ENCODE data around the gene GYS2.

DNA sequence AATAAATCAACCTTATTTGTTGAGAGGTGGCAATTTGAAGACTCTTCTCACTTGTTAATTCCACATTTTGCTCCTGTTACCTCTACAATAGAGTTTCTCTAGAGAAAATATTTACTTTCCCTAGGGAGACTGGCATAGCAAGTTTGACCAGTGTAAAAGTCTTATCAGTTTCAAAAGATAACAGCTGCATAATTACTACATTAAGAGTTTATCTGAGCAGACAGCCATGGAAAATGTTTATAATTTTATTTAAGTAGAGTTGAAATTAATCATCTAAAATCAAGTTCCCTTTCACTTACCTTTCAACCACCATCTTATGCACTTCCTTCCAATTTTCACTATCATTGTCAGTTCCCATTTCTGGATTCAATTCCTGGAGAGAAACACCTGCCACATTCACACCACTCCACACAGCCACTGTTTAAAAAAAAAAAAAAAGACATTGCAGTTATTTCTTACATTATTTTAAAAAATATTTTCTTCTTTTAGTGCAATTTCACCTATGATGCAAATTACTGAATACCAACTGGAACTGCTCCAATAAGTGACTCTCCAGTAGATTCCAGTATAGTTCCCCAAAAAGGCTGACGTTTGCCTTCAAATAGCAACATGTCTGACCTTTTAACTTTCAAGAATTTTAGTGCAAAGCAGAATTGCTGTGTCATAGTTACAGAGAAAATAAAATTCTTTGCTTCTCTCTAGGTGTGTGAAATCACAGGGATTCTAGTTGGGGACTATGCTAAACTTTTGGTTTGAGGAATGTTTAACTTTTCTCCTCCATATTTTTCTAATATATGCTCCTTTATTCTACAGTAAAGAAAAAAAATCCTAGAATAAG lies 33.6 kb upstream of the GYS2 start:
- TF ChIP-seq, protein P1, sequence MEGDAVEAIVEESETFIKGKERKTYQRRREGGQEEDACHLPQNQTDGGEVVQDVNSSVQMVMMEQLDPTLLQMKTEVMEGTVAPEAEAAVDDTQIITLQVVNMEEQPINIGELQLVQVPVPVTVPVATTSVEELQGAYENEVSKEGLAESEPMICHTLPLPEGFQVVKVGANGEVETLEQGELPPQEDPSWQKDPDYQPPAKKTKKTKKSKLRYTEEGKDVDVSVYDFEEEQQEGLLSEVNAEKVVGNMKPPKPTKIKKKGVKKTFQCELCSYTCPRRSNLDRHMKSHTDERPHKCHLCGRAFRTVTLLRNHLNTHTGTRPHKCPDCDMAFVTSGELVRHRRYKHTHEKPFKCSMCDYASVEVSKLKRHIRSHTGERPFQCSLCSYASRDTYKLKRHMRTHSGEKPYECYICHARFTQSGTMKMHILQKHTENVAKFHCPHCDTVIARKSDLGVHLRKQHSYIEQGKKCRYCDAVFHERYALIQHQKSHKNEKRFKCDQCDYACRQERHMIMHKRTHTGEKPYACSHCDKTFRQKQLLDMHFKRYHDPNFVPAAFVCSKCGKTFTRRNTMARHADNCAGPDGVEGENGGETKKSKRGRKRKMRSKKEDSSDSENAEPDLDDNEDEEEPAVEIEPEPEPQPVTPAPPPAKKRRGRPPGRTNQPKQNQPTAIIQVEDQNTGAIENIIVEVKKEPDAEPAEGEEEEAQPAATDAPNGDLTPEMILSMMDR (IDR thresholded peaks at IDR 0.05) = no peak
- TF ChIP-seq POLR2A (IDR thresholded peaks at IDR 0.05) = no peak
